Measurements from ENCODE around the gene UBXN11.
A peak's percentile ranks its signal among the peaks of the same experiment; 100 is the strongest.

UBXN11 gene

DNA sequence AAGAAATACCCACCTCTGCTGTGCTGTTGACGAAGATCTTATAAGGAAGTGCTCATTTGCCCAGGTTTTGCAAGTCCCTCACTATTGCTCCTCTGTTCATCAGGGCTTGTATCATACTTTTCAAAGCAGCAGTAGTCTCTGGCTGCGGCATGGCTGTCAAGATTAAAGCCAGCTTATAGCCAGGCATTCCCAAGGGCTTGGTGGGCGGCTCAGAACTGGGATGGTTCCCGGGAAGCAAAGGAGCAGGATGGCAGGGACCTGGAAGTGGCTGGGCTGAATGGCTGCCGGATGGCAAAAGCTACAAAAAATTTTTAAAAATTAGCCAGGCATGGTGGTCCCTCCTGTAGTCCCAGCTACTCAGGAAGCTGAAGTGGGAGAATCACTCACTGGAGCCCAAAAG, 43.2 kb downstream of the UBXN11 start:
- no peak for DNase-seq

DNA sequence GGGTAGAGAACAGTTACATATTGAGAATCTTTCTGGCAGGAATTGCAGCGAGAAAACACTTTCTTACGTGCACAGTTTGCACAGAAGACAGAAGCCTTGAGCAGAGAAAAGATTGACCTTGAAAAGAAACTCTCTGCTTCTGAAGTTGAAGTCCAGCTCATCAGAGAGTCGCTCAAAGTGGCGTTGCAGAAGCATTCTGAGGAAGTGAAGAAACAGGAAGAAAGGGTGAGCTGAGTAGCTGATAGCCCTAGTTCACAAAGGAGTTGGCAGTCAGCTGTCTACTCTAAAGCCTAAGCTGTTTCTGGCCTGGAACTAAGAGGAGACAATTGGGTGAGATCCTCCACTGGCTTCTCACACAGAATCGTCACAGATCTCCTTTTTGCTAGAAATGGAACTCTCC, 46.9 kb downstream of the UBXN11 start:
- DNase-seq = no peak

DNA sequence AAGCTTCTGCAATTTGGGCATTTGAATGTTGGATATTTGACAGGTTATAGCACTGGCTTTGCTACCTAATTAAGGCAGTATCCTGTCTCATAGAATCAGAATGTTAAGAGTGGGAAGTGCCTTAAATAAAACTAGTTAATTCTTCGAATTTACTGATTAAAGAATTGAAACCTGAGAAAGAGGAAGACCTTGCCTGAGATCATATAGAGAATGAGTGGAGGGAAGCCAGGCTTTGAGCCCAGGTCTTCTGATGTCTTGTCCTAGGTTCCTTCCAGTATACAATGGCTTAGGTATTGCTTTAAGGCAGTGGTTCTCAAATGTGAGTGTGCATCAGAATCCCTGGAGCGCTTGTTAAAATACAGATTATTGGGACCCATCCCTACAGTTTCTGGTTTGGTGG, 47.4 kb downstream of the UBXN11 start:
- no peak for DNase-seq

- no peak for DNase-seq
Observed at GRCh38 chr1:26257222-26257621, 49.2 kb downstream of the UBXN11 start.

GRCh38 chr1:26254404-26254803, 52.0 kb downstream of the UBXN11 start:
- DNase-seq = no peak

DNA sequence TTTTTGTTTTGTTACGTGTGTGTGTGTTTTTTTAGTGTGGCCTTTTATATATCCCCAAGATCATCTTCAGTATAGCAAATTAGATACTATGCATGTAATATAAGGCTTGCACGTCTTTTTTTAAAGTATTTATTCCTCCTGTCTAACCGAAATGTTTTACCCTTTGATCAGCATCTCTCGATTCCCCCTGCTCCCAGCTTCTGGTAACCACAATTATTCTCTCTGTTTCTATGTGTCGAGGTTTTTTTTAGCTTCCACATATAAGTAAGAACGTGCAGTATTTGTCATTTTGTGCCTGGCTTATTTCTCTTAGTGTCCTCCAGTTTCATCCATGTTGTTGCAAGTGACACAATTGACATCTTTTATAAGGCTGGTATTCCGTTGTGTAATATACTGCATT, 53.7 kb downstream of the UBXN11 start:
- no peak for DNase-seq

GRCh38 chr1:26239936-26240335, 66.5 kb downstream of the UBXN11 start:
- no peak for DNase-seq

- DNase-seq = no peak
Observed at GRCh38 chr1:26237230-26237966, 69.0 kb downstream of the UBXN11 start.

DNA sequence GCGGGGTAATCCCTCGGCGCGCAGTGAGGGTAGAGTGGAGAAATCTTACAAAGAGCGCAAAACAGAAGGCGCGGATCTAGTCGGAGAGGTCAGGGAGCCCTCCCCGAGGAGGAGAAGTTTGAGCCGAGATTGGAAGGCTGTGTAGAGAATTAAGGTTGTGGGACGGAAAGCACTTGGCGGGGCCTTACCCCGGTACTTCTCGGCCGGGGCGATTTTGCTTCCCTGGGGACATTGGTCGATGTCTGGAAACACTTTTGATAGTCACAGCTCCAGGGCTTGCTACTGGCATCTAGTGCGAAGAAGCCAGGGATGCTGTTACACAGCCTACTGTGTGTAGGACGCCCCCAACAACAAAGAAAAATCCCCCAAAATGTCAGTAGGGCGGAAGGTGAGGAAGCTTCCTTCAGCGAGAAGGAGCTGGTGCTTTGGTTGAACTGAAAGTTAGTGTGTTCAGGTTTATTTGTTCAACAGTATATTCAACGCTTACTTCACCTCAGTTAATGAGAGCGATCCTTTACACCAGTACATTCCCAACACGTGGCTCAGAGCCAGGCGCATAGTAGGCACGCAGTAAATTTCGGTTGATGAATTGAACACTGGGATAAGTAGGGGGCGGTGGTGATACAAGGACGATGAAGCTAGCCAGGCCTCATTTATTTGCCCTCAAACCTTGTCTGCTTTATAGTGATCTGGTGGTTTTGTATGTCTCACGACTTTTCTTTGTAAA, 71.6 kb downstream of the UBXN11 start:
- no peak for DNase-seq

GRCh38 chr1:26233903-26234643, 72.4 kb downstream of the UBXN11 start, which contains the start of gene CEP85:
Gene CEP85 (plus strand): TSS chr1:26234200. CDS start chr1:26239784, 5,584 bp downstream.
- peak; percentile 78 for DNase-seq

Data from NCI-H2081 treated with DMSO at 0.1 percent for 48 hours (cell line).